Osteoblast (primary cell): Measurements from ENCODE around the gene B4GALT1. TPM values are rescaled to one million over a fixed set of nuclear protein-coding genes. Genes with fewer than 3 reads are reported as not detected.

ENCODE experiments used
- DNase-seq: peaks from one replicate; pipeline ENCODE4 v3.0.0; 2011; ENCODE audit warnings: low spot score, mixed read lengths; ENCODE audit not compliant: insufficient read length; ENCODE audit errors: missing footprints
- H2AFZ ChIP-seq: 2 replicates; pipeline ENCODE4 v1.6.0; 2011; ENCODE audit warnings: mild to moderate bottlenecking, low read length
- H3K27ac ChIP-seq: 2 replicates; pipeline ENCODE4 v1.5.1; 2011; ENCODE audit warnings: mild to moderate bottlenecking, low read depth, low read length, moderate library complexity
- H3K27me3 ChIP-seq: 2 replicates; pipeline ENCODE4 v1.6.0; 2012; ENCODE audit warnings: mild to moderate bottlenecking, control low read depth, inconsistent platforms, low read length, moderate library complexity; ENCODE audit not compliant: insufficient read depth
- H3K36me3 ChIP-seq: 2 replicates; pipeline ENCODE4 v1.5.1; 2011; ENCODE audit warnings: mild to moderate bottlenecking, low read length, control low read depth, moderate library complexity; ENCODE audit not compliant: insufficient read depth
- H3K4me1 ChIP-seq: 2 replicates; pipeline ENCODE4 v1.5.1; 2011; ENCODE audit warnings: mild to moderate bottlenecking, low read length, control low read depth, moderate library complexity; ENCODE audit not compliant: insufficient read depth
- H3K4me2 ChIP-seq: 2 replicates; pipeline ENCODE4 v1.6.0; 2011; ENCODE audit warnings: mild to moderate bottlenecking, low read length; ENCODE audit not compliant: insufficient read depth
- H3K4me3 ChIP-seq: fragments of 200-600 bp; sonication (generic); 3 replicates; pipeline ENCODE4 v1.5.1; 2012; ENCODE audit warnings: mild to moderate bottlenecking, low read length, inconsistent platforms; ENCODE audit not compliant: insufficient read depth
- H3K79me2 ChIP-seq: 2 replicates; pipeline ENCODE4 v1.6.0; 2012; ENCODE audit warnings: mild to moderate bottlenecking, low read length, control low read depth, inconsistent platforms; ENCODE audit not compliant: insufficient read depth
- H3K9me3 ChIP-seq: 2 replicates; pipeline ENCODE4 v1.5.1; 2011; ENCODE audit warnings: low read depth, low read length, control low read depth
- H4K20me1 ChIP-seq: 2 replicates; pipeline ENCODE4 v1.6.0; 2012; ENCODE audit warnings: mild to moderate bottlenecking, low read length, control low read depth; ENCODE audit not compliant: insufficient read depth
- total RNA-seq: library from RNA; depleted of rRNA; stranded (reverse); fragments of >200 nt; gene quantifications from 2 replicates; pipeline ENCODE4 v1.2.3, GENCODE V29; 2012
- TF ChIP-seq, protein P1 (sequence below): IDR thresholded peaks from 2 replicates; pipeline ENCODE4 v1.5.1; 2011; ENCODE audit warnings: mild to moderate bottlenecking, low read depth, low read length, moderate library complexity; ENCODE audit errors: extremely low read depth

B4GALT1 gene
- total RNA-seq, 1 donor = 63.7 TPM

DNA sequence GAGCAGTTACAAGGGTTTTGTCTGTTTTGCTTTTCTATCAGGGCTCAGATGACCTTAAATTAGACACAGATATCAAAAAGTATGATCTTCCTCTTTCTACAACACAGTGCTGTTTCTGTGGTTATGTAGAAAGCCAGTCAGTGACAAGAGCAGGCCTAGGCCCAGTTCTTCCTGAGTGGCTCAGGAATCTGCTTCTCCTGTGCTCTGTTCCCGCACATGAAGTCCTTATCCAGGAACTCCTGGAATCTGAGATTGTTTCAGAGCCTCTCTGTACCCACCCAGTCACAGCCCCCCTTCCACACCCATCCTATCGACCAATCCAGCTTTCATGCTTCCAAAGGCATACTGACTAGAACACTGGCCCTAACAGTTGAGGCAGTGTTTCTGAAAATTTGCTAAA lies 50.3 kb downstream of the B4GALT1 start:
- no peak for DNase-seq
- H3K4me2 ChIP-seq = peak overlapping the region; percentile 18
- no peak overlapping the region for H3K4me3 ChIP-seq
- H3K4me1 ChIP-seq = peaks cover 16% of the 10 kb centered on the region
- H2AFZ ChIP-seq = no peak overlapping the region
- peaks cover 44% of the 10 kb centered on the region for H3K79me2 ChIP-seq
- H3K9me3 ChIP-seq = no peaks in the 10 kb centered on the region
- peaks cover 60% of the 10 kb centered on the region for H3K36me3 ChIP-seq
- H4K20me1 ChIP-seq = peaks cover 5% of the 10 kb centered on the region
- H3K27ac ChIP-seq = peak overlapping the region; percentile 69
- TF ChIP-seq, protein P1, sequence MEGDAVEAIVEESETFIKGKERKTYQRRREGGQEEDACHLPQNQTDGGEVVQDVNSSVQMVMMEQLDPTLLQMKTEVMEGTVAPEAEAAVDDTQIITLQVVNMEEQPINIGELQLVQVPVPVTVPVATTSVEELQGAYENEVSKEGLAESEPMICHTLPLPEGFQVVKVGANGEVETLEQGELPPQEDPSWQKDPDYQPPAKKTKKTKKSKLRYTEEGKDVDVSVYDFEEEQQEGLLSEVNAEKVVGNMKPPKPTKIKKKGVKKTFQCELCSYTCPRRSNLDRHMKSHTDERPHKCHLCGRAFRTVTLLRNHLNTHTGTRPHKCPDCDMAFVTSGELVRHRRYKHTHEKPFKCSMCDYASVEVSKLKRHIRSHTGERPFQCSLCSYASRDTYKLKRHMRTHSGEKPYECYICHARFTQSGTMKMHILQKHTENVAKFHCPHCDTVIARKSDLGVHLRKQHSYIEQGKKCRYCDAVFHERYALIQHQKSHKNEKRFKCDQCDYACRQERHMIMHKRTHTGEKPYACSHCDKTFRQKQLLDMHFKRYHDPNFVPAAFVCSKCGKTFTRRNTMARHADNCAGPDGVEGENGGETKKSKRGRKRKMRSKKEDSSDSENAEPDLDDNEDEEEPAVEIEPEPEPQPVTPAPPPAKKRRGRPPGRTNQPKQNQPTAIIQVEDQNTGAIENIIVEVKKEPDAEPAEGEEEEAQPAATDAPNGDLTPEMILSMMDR = no peak
- H3K27me3 ChIP-seq = no peaks in the 10 kb centered on the region

DNA sequence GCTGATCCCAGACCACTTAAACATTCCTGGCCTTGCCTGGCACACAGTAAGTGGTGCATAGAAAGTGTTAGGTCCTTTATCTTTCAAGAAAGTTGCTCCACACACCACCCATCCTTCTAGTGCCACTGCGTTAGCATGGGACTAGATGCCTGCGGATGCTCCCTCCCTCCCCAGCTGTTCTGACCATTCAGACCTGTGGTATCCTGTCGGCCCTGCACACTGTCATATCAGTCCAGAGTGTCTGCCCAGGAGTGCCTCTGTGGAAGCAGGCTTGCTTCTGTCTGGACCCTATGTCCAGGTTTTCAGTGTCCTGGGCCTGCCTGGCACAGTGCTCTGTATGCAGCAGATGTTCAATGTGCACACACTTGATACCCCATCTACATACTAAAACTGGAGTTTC lies 52.4 kb downstream of the B4GALT1 start:
- Histone ChIP-seq H4K20me1 (no peaks in the 10 kb centered on the region), H3K27me3 (no peaks in the 10 kb centered on the region), H3K79me2 (peaks cover 32% of the 10 kb centered on the region), H2AFZ (no peak overlapping the region), H3K36me3 (peaks cover 62% of the 10 kb centered on the region), H3K4me1 (peaks cover 16% of the 10 kb centered on the region), H3K9me3 (no peaks in the 10 kb centered on the region), H3K27ac (no peak overlapping the region), H3K4me3 (no peak overlapping the region), H3K4me2 (no peak overlapping the region)
- DNase-seq = no peak
- TF ChIP-seq, protein P1 = no peak

DNA sequence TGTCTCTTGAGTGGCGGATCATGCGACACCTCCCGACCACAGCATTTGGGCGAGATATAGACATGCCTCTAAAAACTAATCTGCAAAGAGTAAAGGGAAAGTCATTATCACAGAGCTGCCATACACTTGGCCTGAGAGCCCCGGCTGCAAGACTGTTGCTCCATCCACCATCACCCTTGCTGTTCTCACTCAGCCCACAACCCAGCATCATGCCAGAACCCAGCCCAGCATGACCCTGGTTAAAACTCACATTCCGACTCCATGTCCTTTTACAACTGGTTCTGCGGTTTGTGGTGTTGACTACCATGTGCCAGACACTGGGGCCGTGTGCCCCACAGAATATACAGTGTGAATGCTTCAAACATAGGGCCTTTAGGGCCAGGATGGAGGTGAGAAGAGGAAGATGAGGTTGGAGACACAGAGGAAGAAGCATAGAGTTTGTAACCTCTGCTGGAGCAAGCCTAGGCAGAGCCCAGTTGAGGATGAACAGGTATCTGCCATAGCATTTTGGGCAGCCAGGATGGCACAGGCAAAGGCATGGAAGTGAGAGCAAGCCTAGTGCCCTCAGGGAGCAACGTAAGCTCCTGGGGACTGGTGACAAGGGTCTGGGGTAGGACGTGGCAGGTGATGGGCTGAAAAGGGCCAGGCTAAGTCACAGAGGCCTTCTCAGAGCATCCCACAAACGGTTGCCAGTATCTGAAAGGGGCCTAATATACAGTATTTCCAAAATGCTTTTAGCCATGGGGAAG lies 53.2 kb downstream of the B4GALT1 start:
- Histone ChIP-seq H3K36me3 (peaks cover 60% of the 10 kb centered on the region), H3K9me3 (no peaks in the 10 kb centered on the region), H4K20me1 (no peaks in the 10 kb centered on the region), H3K27ac (no peak overlapping the region), H3K27me3 (no peaks in the 10 kb centered on the region), H3K4me2 (no peak overlapping the region), H2AFZ (no peak overlapping the region), H3K4me3 (no peak overlapping the region), H3K4me1 (peaks cover 16% of the 10 kb centered on the region), H3K79me2 (peaks cover 29% of the 10 kb centered on the region)
- DNase-seq = no peak
- TF ChIP-seq, protein P1 = no peak

DNA sequence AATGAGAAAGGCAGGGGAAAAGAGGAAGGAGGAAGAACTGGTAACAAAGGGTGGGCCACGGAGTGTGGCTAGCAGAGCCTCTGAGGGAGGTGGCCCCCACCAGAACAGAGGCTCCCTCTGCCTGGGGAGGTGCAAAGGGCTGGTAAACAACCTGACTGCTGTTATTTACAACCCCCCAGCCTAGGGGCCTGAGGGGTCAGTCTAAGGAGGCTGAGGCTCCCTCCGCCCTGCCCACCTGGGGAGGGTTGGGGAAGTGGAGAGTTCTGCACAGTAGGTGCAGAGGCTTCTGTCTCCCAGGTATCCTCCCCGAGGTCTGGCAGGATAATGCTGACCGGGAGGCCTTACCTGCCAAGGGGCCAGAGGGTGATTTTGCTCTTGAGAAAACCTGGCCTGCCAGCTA lies 55.0 kb downstream of the B4GALT1 start:
- H2AFZ ChIP-seq = no peak overlapping the region
- H3K27me3 ChIP-seq = no peaks in the 10 kb centered on the region
- H3K4me1 ChIP-seq = peaks cover 15% of the 10 kb centered on the region
- H3K9me3 ChIP-seq = no peaks in the 10 kb centered on the region
- TF ChIP-seq, protein P1 = no peak
- no peak overlapping the region for H3K4me3 ChIP-seq
- no peak overlapping the region for H3K4me2 ChIP-seq
- peaks cover 29% of the 10 kb centered on the region for H3K79me2 ChIP-seq
- DNase-seq = no peak
- no peaks in the 10 kb centered on the region for H4K20me1 ChIP-seq
- H3K27ac ChIP-seq = no peak overlapping the region
- peaks cover 62% of the 10 kb centered on the region for H3K36me3 ChIP-seq
